HL-60 (cell line): Measurements from ENCODE around the gene NPY4R2.
"Not testable (repeated sequence)": the region's sequence is repeated elsewhere in the genome, so short reads cannot be mapped to it uniquely, and the experiment has no call there.

ENCODE experiments used
- CTCF ChIP-seq: IDR thresholded peaks from one replicate; pipeline ENCODE4 v1.5.1; 2011; ENCODE audit warnings: low read length, control low read depth, inconsistent platforms; ENCODE audit not compliant: insufficient read depth
- POLR2AphosphoS5 ChIP-seq: IDR thresholded peaks from 2 replicates; pipeline ENCODE4 v1.6.1; 2012; ENCODE audit warnings: low read depth
- SPI1 ChIP-seq: IDR thresholded peaks from 2 replicates; pipeline ENCODE4 v1.6.1; 2012; ENCODE audit warnings: low read depth, mild to moderate bottlenecking, borderline replicate concordance

- TF ChIP-seq CTCF, POLR2AphosphoS5, SPI1: not testable (repeated sequence)
Measured at GRCh38 chr10:47940821-47941220, 22.4 kb downstream of the NPY4R2 start.
